Liver (tissue), 9 donors: ENCODE measurements around the gene DGCR2. TPM values are rescaled to one million over a fixed set of nuclear protein-coding genes. Genes with fewer than 3 reads are reported as not detected.

Experiments
- DNase-seq: peaks from one replicate; pipeline ENCODE4 v3.0.0-alpha.2; 2017; ENCODE audit warnings: low spot score
- H3K27ac ChIP-seq, 2 donors: one replicate each; pipeline ENCODE4 v1.7.0; 2013; ENCODE audit warnings: inconsistent platforms in 2 of 2, low read length in 2 of 2, control low read depth in 1 of 2, low read depth in 1 of 2, mild to moderate bottlenecking in 1 of 2
- H3K27me3 ChIP-seq, 4 donors: one replicate each; pipeline versions ENCODE4 v1.6.1 to v1.7.0; 2013; ENCODE audit warnings: low read length in 3 of 4, inconsistent platforms in 1 of 4, mild to moderate bottlenecking in 1 of 4, moderate library complexity in 1 of 4; ENCODE audit not compliant: control insufficient read depth in 4 of 4, insufficient read depth in 4 of 4
- H3K36me3 ChIP-seq, 4 donors: one replicate each; pipeline versions ENCODE4 v1.6.1 to v1.7.0; 2013; ENCODE audit warnings: low read length in 3 of 4, mild to moderate bottlenecking in 3 of 4, low read depth in 1 of 4, moderate library complexity in 1 of 4; ENCODE audit not compliant: control insufficient read depth in 4 of 4, insufficient read depth in 3 of 4
- H3K4me1 ChIP-seq, 4 donors: one replicate each; pipeline versions ENCODE4 v1.6.1 to v1.7.0; 2013; ENCODE audit warnings: low read length in 3 of 4, mild to moderate bottlenecking in 3 of 4, moderate library complexity in 1 of 4; ENCODE audit not compliant: control insufficient read depth in 4 of 4, insufficient read depth in 4 of 4
- H3K4me3 ChIP-seq, 3 donors: one replicate each; pipeline versions ENCODE4 v1.6.1 to v1.7.0; 2013; ENCODE audit warnings: low read length in 3 of 3, control low read depth in 1 of 3, low read depth in 1 of 3, mild to moderate bottlenecking in 1 of 3
- H3K9ac ChIP-seq, 2 donors: one replicate each; pipeline ENCODE4 v1.7.0; 2013; ENCODE audit warnings: low read length in 2 of 2, mild to moderate bottlenecking in 2 of 2, moderate library complexity in 2 of 2, control low read depth in 1 of 2, low read depth in 1 of 2
- H3K9me3 ChIP-seq, 4 donors: one replicate each; pipeline versions ENCODE4 v1.6.1 to v1.7.0; 2013; ENCODE audit warnings: low read length in 3 of 4; ENCODE audit not compliant: control insufficient read depth in 4 of 4
- EGR1 ChIP-seq, 2 donors: IDR thresholded peaks; 2 replicates each; pipeline ENCODE4 v1.6.1; 2016 to 2018; ENCODE audit warnings: antibody characterized with exemption in 2 of 2, low read depth in 2 of 2
- FOXA1 ChIP-seq: IDR thresholded peaks from 2 replicates; pipeline ENCODE4 v1.6.1; 2016; ENCODE audit warnings: antibody characterized with exemption
- FOXA2 ChIP-seq: IDR thresholded peaks from 2 replicates; pipeline ENCODE4 v1.6.1; 2016; ENCODE audit warnings: antibody characterized with exemption
- GABPA ChIP-seq, 2 donors: IDR thresholded peaks in 1 of 2; conservative IDR thresholded peaks in 1 of 2; 2 replicates each; pipeline ENCODE4 v1.6.1; 2016; ENCODE audit warnings: antibody characterized with exemption in 2 of 2, mild to moderate bottlenecking in 1 of 2, moderate library complexity in 1 of 2
- HNF4A ChIP-seq, 2 donors: conservative IDR thresholded peaks; 2 replicates each; pipeline ENCODE4 v1.6.1; 2016; ENCODE audit warnings: antibody characterized with exemption in 2 of 2, mild to moderate bottlenecking in 2 of 2
- HNF4G ChIP-seq: IDR thresholded peaks from 2 replicates; pipeline ENCODE4 v1.6.1; 2016; ENCODE audit warnings: antibody characterized with exemption
- JUND ChIP-seq, 2 donors: IDR thresholded peaks; 2 replicates each; pipeline ENCODE4 v1.6.1; 2016; ENCODE audit warnings: antibody characterized with exemption in 2 of 2
- NR2F2 ChIP-seq: IDR thresholded peaks from 2 replicates; pipeline ENCODE4 v1.6.1; 2016; ENCODE audit warnings: antibody characterized with exemption
- RAD21 ChIP-seq, 2 donors: IDR thresholded peaks; 2 replicates each; pipeline ENCODE4 v1.6.1; 2016; ENCODE audit warnings: antibody characterized with exemption in 2 of 2, mild to moderate bottlenecking in 2 of 2
- RXRA ChIP-seq, 2 donors: IDR thresholded peaks; 2 replicates each; pipeline ENCODE4 v1.6.1; 2017 to 2018; ENCODE audit warnings: antibody characterized with exemption in 2 of 2, mild to moderate bottlenecking in 1 of 2
- SP1 ChIP-seq: IDR thresholded peaks from 2 replicates; pipeline ENCODE4 v1.6.1; 2018; ENCODE audit warnings: antibody characterized with exemption, mild to moderate bottlenecking
- TAF1 ChIP-seq: conservative IDR thresholded peaks from 2 replicates; pipeline ENCODE4 v1.6.1; 2016; ENCODE audit warnings: antibody characterized with exemption, mild to moderate bottlenecking
- YY1 ChIP-seq: IDR thresholded peaks from 2 replicates; pipeline ENCODE4 v1.6.1; 2016; ENCODE audit warnings: antibody characterized with exemption, mild to moderate bottlenecking
- WGBS: extraction: QIAGEN DNeasy Blood & Tissue Kit; methylation state at CpG from one replicate; pipeline ENCODE4 v1.1.7; 2013; 5-methylcytosine and 5-hydroxymethylcytosine counted together
- polyA plus RNA-seq, 2 donors: library from polyadenylated mRNA; stranded (reverse) in 1 of 2; unstranded in 1 of 2; fragments of 200-250 nt in 1 of 2; fragments of >200 nt in 1 of 2; fragmentation: Nextera tagmentation in 1 of 2; extraction: Ambion mirVana in 1 of 2; gene quantifications; one replicate each; pipeline versions ENCODE4 v1.2.1 to v1.2.3, GENCODE V29; 2013 to 2015
- total RNA-seq, 2 donors: library from RNA; depleted of rRNA; stranded (reverse); fragments of >200 nt; gene quantifications; one replicate each; pipeline ENCODE4 v1.2.3, GENCODE V29; 2014
- TF ChIP-seq, protein P1 (sequence below): fragments of 150-350 bp; IDR thresholded peaks from 2 replicates; pipeline ENCODE4 v1.5.1; 2017; ENCODE audit warnings: improper control_type of control experiment, low read depth, low read length; ENCODE audit not compliant: missing input control
- TF ChIP-seq, protein P2 (sequence below): IDR thresholded peaks from 2 replicates; pipeline ENCODE4 v1.6.1; 2016; ENCODE audit warnings: antibody characterized with exemption
- TF ChIP-seq, protein P3 (sequence below): IDR thresholded peaks from 2 replicates; pipeline ENCODE4 v1.6.1; 2016; ENCODE audit warnings: antibody characterized with exemption
- TF ChIP-seq, protein P4 (sequence below): IDR thresholded peaks from 2 replicates; pipeline ENCODE4 v1.6.1; 2016; ENCODE audit warnings: antibody characterized with exemption, mild to moderate bottlenecking
- donor health status: healthy.
- donor health status: healthy.
- donor health status: healthy.
- donor health status: healthy.
- donor health status: healthy.

DGCR2 gene
- total and polyA plus RNA-seq, 4 donors, result 11.2 to 30.0 (median 21.1) TPM

DNA sequence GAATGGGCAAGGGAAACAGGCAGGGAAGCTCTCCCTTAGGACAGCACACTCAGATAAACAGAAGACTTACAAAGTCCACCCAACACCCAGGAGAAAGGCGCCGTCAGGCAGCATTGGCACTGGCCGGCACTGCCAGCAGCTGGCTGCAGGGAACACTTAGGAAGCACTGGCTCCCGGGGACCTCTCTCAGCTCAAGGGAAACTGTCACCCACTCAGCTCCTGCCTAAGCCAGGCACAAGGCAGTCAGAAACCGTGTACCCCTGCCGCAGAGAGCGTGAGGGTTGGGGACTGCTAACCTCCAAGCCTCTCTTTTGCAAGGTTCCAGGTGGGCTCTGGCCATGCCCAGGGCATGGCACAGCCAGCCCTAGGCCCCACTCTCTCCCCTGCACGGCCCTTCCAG, 64.7 kb downstream of the DGCR2 start:
- no peaks in the 10 kb centered on the region for H3K27me3 ChIP-seq
- no peak overlapping the region for H3K9ac ChIP-seq
- no peaks in the 10 kb centered on the region for H3K9me3 ChIP-seq
- H3K27ac ChIP-seq, result no peak overlapping the region
- H3K4me3 ChIP-seq, result no peak overlapping the region
- DNase-seq, result no peak
- H3K4me1 ChIP-seq, result peaks cover 0 to 13% (median 5%) of the 10 kb centered on the region in 4 donors
- WGBS, result 73% methylated on average over 8 of the region's 8 CpGs
- peaks cover 10 to 56% (median 20%) of the 10 kb centered on the region in 4 donors for H3K36me3 ChIP-seq
- TF ChIP-seq TAF1 (no peak), HNF4A (conservative IDR thresholded peaks at IDR 0.05) (peak in 1 of 2 donors; percentile 6)

DNA sequence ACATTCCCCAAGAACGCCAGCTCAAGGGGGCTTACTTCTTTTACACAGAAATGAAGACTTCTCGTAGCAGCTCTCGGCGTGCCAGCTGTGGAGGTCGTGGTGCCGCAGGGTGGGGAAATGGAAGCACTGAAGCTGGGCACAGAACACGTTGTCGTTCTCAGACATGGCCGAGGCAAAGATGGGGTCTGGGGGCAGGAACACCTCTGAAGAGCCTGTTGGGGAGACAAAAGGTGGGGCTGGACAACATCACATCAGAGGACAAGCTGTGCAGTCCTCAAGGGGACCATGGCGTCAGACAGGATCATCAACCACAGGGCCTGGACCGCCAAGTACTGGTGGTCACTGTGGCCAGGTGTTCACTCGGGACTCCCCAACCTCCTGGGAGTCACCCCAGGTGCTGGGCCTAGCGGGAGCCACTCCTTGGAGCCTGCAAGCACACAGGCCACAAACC, 65.2 kb downstream of the DGCR2 start:
- peaks cover 0 to 8% (median 2%) of the 10 kb centered on the region in 4 donors for H3K4me1 ChIP-seq
- WGBS, result 97% methylated on average over 13 of the region's 13 CpGs
- H3K9ac ChIP-seq, result no peak overlapping the region
- H3K27me3 ChIP-seq, result no peaks in the 10 kb centered on the region
- TF ChIP-seq GABPA (IDR thresholded peaks at IDR 0.05 in 1 of 2, conservative IDR thresholded peaks at IDR 0.05 in 1 of 2) (no peak), FOXA1 (no peak), JUND (IDR thresholded peaks at IDR 0.05) (no peak), RXRA (IDR thresholded peaks at IDR 0.05) (no peak), HNF4A (conservative IDR thresholded peaks at IDR 0.05) (no peak), FOXA2 (no peak), NR2F2 (no peak), YY1 (no peak), SP1 (no peak), HNF4G (no peak)
- TF ChIP-seq, protein P1, sequence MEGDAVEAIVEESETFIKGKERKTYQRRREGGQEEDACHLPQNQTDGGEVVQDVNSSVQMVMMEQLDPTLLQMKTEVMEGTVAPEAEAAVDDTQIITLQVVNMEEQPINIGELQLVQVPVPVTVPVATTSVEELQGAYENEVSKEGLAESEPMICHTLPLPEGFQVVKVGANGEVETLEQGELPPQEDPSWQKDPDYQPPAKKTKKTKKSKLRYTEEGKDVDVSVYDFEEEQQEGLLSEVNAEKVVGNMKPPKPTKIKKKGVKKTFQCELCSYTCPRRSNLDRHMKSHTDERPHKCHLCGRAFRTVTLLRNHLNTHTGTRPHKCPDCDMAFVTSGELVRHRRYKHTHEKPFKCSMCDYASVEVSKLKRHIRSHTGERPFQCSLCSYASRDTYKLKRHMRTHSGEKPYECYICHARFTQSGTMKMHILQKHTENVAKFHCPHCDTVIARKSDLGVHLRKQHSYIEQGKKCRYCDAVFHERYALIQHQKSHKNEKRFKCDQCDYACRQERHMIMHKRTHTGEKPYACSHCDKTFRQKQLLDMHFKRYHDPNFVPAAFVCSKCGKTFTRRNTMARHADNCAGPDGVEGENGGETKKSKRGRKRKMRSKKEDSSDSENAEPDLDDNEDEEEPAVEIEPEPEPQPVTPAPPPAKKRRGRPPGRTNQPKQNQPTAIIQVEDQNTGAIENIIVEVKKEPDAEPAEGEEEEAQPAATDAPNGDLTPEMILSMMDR, result no peak
- TF ChIP-seq, protein P2, sequence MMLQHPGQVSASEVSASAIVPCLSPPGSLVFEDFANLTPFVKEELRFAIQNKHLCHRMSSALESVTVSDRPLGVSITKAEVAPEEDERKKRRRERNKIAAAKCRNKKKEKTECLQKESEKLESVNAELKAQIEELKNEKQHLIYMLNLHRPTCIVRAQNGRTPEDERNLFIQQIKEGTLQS, result no peak
- TF ChIP-seq, protein P3, sequence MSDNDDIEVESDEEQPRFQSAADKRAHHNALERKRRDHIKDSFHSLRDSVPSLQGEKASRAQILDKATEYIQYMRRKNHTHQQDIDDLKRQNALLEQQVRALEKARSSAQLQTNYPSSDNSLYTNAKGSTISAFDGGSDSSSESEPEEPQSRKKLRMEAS, result no peak
- H3K27ac ChIP-seq, result no peak overlapping the region
- no peak for DNase-seq
- H3K36me3 ChIP-seq, result peaks cover 10 to 57% (median 20%) of the 10 kb centered on the region in 4 donors
- no peak overlapping the region for H3K4me3 ChIP-seq
- no peaks in the 10 kb centered on the region for H3K9me3 ChIP-seq

DNA sequence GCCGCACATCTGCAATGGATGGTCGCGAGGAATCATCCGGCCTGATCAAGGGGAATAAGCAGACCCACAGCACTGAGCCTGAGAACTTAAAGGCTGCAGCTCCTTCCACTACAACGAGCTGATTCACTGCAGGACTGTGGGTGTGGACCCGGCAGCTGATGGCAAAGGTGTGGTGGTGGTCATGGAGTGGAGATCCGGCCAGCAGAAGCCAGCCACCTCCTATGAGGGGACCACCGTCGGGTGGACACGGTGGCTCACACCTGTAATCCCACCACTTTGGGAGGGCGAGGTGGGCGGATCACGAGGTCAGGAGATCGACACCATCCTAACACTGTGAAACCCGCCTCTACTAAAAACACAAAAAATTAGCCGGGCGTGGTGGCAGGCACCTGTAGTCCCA, 66.4 kb downstream of the DGCR2 start:
- Histone ChIP-seq H3K9ac (no peak overlapping the region), H3K36me3 (peaks cover 10 to 61% (median 20%) of the 10 kb centered on the region in 4 donors), H3K27me3 (no peaks in the 10 kb centered on the region), H3K27ac (no peak overlapping the region), H3K4me3 (no peak overlapping the region), H3K9me3 (no peaks in the 10 kb centered on the region), H3K4me1 (peaks cover 0 to 8% (median 2%) of the 10 kb centered on the region in 4 donors)
- no peak for TF ChIP-seq RXRA (IDR thresholded peaks at IDR 0.05)
- TF ChIP-seq YY1, result no peak
- TF ChIP-seq, protein P4, sequence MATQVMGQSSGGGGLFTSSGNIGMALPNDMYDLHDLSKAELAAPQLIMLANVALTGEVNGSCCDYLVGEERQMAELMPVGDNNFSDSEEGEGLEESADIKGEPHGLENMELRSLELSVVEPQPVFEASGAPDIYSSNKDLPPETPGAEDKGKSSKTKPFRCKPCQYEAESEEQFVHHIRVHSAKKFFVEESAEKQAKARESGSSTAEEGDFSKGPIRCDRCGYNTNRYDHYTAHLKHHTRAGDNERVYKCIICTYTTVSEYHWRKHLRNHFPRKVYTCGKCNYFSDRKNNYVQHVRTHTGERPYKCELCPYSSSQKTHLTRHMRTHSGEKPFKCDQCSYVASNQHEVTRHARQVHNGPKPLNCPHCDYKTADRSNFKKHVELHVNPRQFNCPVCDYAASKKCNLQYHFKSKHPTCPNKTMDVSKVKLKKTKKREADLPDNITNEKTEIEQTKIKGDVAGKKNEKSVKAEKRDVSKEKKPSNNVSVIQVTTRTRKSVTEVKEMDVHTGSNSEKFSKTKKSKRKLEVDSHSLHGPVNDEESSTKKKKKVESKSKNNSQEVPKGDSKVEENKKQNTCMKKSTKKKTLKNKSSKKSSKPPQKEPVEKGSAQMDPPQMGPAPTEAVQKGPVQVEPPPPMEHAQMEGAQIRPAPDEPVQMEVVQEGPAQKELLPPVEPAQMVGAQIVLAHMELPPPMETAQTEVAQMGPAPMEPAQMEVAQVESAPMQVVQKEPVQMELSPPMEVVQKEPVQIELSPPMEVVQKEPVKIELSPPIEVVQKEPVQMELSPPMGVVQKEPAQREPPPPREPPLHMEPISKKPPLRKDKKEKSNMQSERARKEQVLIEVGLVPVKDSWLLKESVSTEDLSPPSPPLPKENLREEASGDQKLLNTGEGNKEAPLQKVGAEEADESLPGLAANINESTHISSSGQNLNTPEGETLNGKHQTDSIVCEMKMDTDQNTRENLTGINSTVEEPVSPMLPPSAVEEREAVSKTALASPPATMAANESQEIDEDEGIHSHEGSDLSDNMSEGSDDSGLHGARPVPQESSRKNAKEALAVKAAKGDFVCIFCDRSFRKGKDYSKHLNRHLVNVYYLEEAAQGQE, result no peak
- no peak for TF ChIP-seq EGR1 (IDR thresholded peaks at IDR 0.05; ENCODE audit: low read depth in 2 of 2)
- no peak for TF ChIP-seq RAD21 (IDR thresholded peaks at IDR 0.05)
- TF ChIP-seq, protein P2, result no peak
- no peak for TF ChIP-seq FOXA1
- no peak for TF ChIP-seq TAF1
- no peak for TF ChIP-seq HNF4A (conservative IDR thresholded peaks at IDR 0.05)
- no peak for DNase-seq
- WGBS, result 97% methylated on average over 17 of the region's 17 CpGs
